ENCODE measurements around the gene TRPV6.

TRPV6 gene

DNA sequence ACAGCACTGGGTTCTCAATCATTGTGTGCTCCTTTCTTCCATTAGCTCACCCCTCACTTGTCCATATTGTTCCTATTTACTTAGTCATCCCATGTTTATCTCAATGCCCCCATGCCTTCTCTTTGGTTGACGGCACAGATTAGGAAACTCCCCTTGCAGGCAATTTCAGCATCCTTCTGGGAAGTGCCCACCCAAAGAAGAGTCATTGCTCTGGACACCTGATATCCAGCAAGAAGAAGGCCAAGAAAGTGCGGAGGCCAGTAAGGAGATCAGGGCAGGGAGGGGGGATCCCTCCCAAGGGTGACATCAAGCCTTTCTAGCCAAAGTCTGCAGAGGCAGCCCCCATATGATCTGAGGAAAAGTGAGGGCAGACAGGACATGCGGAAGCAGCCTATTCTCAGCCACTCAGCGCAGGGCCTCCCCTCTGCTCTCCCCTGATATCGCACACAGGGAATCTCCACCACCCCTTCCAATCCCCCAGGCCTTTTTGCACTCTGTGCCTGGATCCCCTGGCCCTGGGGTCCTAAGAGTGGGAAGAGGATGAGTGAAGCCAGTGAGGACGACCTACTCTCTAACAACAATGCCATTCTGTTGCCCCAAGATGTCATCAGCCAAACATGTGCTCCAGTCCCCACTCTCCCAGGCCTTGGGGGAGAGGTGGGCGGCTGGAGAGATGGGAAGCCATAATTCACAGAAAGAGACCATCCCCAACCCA lies 1.8 kb downstream of the TRPV6 start:
- Histone ChIP-seq H2BK120ac (ENCODE audit: low read depth, low read length) (no peak overlapping the region), H3K36me3 (replicated peaks in 1 of 2; ENCODE audit: control insufficient read depth in 2 of 2, insufficient read depth in 2 of 2, low read length in 2 of 2) (no peaks in the 10 kb centered on the region), H3K4me2 (ENCODE audit: insufficient read depth, low read length, poor library complexity, severe bottlenecking) (no peak overlapping the region), H2BK5ac (ENCODE audit: low read length) (no peak overlapping the region), H3K27me3 (ENCODE audit: control insufficient read depth in 3 of 3, insufficient read depth in 3 of 3, low read depth in 1 of 3, low read length in 3 of 3) (peaks cover 0 to 5% (median 0%) of the 10 kb centered on the region in 3 experiments), H3K4me1 (ENCODE audit: control insufficient read depth in 2 of 2, insufficient read depth in 1 of 2, low read depth in 1 of 2, low read length in 2 of 2) (peaks cover 0 to 2% of the 10 kb centered on the region in 2 donors), H2AFZ (ENCODE audit: low read length) (no peak overlapping the region), H3K79me1 (ENCODE audit: low read depth, low read length) (no peaks in the 10 kb centered on the region), H3K14ac (ENCODE audit: low read length) (no peak overlapping the region), H3K9ac (ENCODE audit: low read depth, low read length, poor library complexity) (no peak overlapping the region), H2BK15ac (ENCODE audit: low read length) (no peak overlapping the region), H4K91ac (ENCODE audit: low read depth, low read length, poor library complexity) (no peak overlapping the region), H3K9me3 (replicated peaks in 1 of 2; ENCODE audit: control insufficient read depth in 2 of 2, insufficient read depth in 1 of 2, low read depth in 1 of 2, low read length in 2 of 2) (no peaks in the 10 kb centered on the region), H3K4ac (ENCODE audit: low read length) (no peak overlapping the region), H3K18ac (ENCODE audit: low read length) (no peak overlapping the region), H2AK5ac (ENCODE audit: low read depth, low read length) (no peak overlapping the region), H3K4me3 (ENCODE audit: low read length in 2 of 2) (no peak overlapping the region), H3K27ac (replicated peaks; ENCODE audit: low read length) (no peak overlapping the region), H4K8ac (ENCODE audit: low read depth, low read length) (no peak overlapping the region), H3K23ac (ENCODE audit: low read depth, low read length, poor library complexity) (no peak overlapping the region), H2BK12ac (ENCODE audit: low read length) (no peak overlapping the region)
- WGBS, 2 donors (ENCODE audit: extremely low coverage in 2 of 2, insufficient read length in 2 of 2, insufficient replicate concordance in 1 of 2), result no CpG with 5 or more reads among the region's 7 CpGs
- no peak for DNase-seq (ENCODE audit: low spot score)

- H3K23ac ChIP-seq (ENCODE audit: low read depth, low read length, poor library complexity), result no peak overlapping the region
- no peak overlapping the region for H4K8ac ChIP-seq (ENCODE audit: low read depth, low read length)
- H3K27me3 ChIP-seq (ENCODE audit: control insufficient read depth in 3 of 3, insufficient read depth in 3 of 3, low read depth in 1 of 3, low read length in 3 of 3), result peaks cover 0 to 8% (median 0%) of the 10 kb centered on the region in 3 experiments
- no peak for DNase-seq (ENCODE audit: low spot score)
- no peak overlapping the region for H4K91ac ChIP-seq (ENCODE audit: low read depth, low read length, poor library complexity)
- no peaks in the 10 kb centered on the region for H3K36me3 ChIP-seq (replicated peaks in 1 of 2; ENCODE audit: control insufficient read depth in 2 of 2, insufficient read depth in 2 of 2, low read length in 2 of 2)
- no peak overlapping the region for H2AK5ac ChIP-seq (ENCODE audit: low read depth, low read length)
- H3K9me3 ChIP-seq (replicated peaks in 1 of 2; ENCODE audit: control insufficient read depth in 2 of 2, insufficient read depth in 1 of 2, low read depth in 1 of 2, low read length in 2 of 2), result no peaks in the 10 kb centered on the region
- no peak overlapping the region for H3K4ac ChIP-seq (ENCODE audit: low read length)
- no peak overlapping the region for H2BK5ac ChIP-seq (ENCODE audit: low read length)
- H3K4me3 ChIP-seq (ENCODE audit: low read length in 2 of 2), result no peak overlapping the region
- no peak overlapping the region for H2AFZ ChIP-seq (ENCODE audit: low read length)
- no peak overlapping the region for H3K9ac ChIP-seq (ENCODE audit: low read depth, low read length, poor library complexity)
- no peak overlapping the region for H3K4me2 ChIP-seq (ENCODE audit: insufficient read depth, low read length, poor library complexity, severe bottlenecking)
- no peak overlapping the region for H3K14ac ChIP-seq (ENCODE audit: low read length)
- peaks cover 0 to 2% of the 10 kb centered on the region in 2 donors for H3K4me1 ChIP-seq (ENCODE audit: control insufficient read depth in 2 of 2, insufficient read depth in 1 of 2, low read depth in 1 of 2, low read length in 2 of 2)
- WGBS, 2 donors (ENCODE audit: extremely low coverage in 2 of 2, insufficient read length in 2 of 2, insufficient replicate concordance in 1 of 2), result no CpG with 5 or more reads among the region's 10 CpGs
- H2BK120ac ChIP-seq (ENCODE audit: low read depth, low read length), result no peak overlapping the region
- H3K18ac ChIP-seq (ENCODE audit: low read length), result no peak overlapping the region
- H2BK12ac ChIP-seq (ENCODE audit: low read length), result no peak overlapping the region
- H3K79me1 ChIP-seq (ENCODE audit: low read depth, low read length), result no peaks in the 10 kb centered on the region
- H2BK15ac ChIP-seq (ENCODE audit: low read length), result no peak overlapping the region
- no peak overlapping the region for H3K27ac ChIP-seq (replicated peaks; ENCODE audit: low read length)
Measured at GRCh38 chr7:142883145-142883544, 2.4 kb downstream of the TRPV6 start.

DNA sequence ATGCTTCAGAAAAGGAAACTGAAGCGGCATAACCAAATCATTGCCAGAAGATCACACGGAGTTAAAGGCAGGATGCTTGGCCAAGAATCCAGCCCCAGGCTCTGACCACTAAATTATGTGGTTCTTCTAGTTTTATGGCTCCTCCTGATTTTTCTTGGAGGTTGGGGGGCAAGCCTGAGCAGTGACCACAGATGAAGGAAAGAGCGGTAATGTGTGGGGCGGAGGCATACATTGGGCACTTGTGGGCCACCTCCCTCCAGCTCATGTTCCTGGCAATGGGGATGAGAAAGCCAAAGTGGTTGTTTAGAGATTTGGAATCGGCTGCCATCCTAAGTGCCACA lies 3.2 kb downstream of the TRPV6 start:
- no peak for DNase-seq (ENCODE audit: low spot score)
- Histone ChIP-seq H3K18ac (ENCODE audit: low read length) (no peak overlapping the region), H3K14ac (ENCODE audit: low read length) (no peak overlapping the region), H3K9ac (ENCODE audit: low read depth, low read length, poor library complexity) (no peak overlapping the region), H3K79me1 (ENCODE audit: low read depth, low read length) (no peaks in the 10 kb centered on the region), H3K36me3 (replicated peaks in 1 of 2; ENCODE audit: control insufficient read depth in 2 of 2, insufficient read depth in 2 of 2, low read length in 2 of 2) (no peaks in the 10 kb centered on the region), H2BK15ac (ENCODE audit: low read length) (no peak overlapping the region), H2BK5ac (ENCODE audit: low read length) (no peak overlapping the region), H2BK120ac (ENCODE audit: low read depth, low read length) (no peak overlapping the region), H3K4ac (ENCODE audit: low read length) (no peak overlapping the region), H3K27ac (replicated peaks; ENCODE audit: low read length) (no peak overlapping the region), H3K4me1 (ENCODE audit: control insufficient read depth in 2 of 2, insufficient read depth in 1 of 2, low read depth in 1 of 2, low read length in 2 of 2) (peaks cover 0 to 2% of the 10 kb centered on the region in 2 donors), H3K4me2 (ENCODE audit: insufficient read depth, low read length, poor library complexity, severe bottlenecking) (no peak overlapping the region), H2BK12ac (ENCODE audit: low read length) (no peak overlapping the region), H3K23ac (ENCODE audit: low read depth, low read length, poor library complexity) (no peak overlapping the region), H3K4me3 (ENCODE audit: low read length in 2 of 2) (no peak overlapping the region), H3K9me3 (replicated peaks in 1 of 2; ENCODE audit: control insufficient read depth in 2 of 2, insufficient read depth in 1 of 2, low read depth in 1 of 2, low read length in 2 of 2) (no peaks in the 10 kb centered on the region), H3K27me3 (ENCODE audit: control insufficient read depth in 3 of 3, insufficient read depth in 3 of 3, low read depth in 1 of 3, low read length in 3 of 3) (peaks cover 0 to 8% (median 0%) of the 10 kb centered on the region in 3 experiments), H2AFZ (ENCODE audit: low read length) (no peak overlapping the region), H2AK5ac (ENCODE audit: low read depth, low read length) (no peak overlapping the region), H4K91ac (ENCODE audit: low read depth, low read length, poor library complexity) (no peak overlapping the region), H4K8ac (ENCODE audit: low read depth, low read length) (no peak overlapping the region)
- no CpG with 5 or more reads among the region's 5 CpGs for WGBS, 2 donors (ENCODE audit: extremely low coverage in 2 of 2, insufficient read length in 2 of 2, insufficient replicate concordance in 1 of 2)

DNA sequence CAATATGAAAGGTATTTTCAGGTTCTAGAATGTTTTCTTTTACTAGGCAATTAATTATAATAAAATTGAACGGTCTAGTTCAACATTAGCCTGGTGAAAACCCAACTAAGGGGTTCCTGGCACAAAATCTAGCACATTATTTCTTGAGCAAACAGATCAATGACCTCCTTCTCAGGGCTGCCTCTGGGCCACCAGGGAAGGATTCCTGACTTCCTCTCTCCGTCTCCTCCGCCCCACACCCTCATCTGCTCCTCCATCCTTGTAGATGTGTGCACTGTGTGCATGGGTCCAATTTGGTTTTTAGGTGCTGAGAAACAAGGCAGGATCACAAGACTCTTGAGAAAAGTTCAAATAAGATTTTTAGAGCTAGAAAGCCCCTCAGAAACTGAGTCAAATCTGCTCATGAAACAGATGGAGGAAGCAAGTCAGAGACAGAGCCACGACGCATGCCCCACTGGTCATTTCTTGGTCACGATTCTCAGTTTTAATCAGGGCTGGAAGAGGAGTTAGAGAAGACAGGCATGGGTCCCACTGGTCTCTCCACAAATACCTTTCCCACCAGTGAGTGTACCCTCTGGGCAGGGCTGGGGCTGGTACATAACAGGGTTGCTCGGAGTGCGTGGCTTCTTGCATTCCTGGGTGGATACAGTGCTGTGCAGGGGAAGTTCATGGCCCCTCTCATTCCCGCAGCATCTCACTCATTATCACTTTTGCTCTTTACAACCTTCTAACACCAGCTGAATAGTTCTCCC lies 3.8 kb downstream of the TRPV6 start:
- DNase-seq (ENCODE audit: low spot score), result no peak
- Histone ChIP-seq H2AFZ (ENCODE audit: low read length) (no peak overlapping the region), H3K23ac (ENCODE audit: low read depth, low read length, poor library complexity) (no peak overlapping the region), H3K4me3 (ENCODE audit: low read length in 2 of 2) (no peak overlapping the region), H3K18ac (ENCODE audit: low read length) (peak overlapping the region; percentile 21), H3K9ac (ENCODE audit: low read depth, low read length, poor library complexity) (no peak overlapping the region), H2BK12ac (ENCODE audit: low read length) (no peak overlapping the region), H2BK15ac (ENCODE audit: low read length) (no peak overlapping the region), H3K79me1 (ENCODE audit: low read depth, low read length) (no peaks in the 10 kb centered on the region), H3K36me3 (replicated peaks in 1 of 2; ENCODE audit: control insufficient read depth in 2 of 2, insufficient read depth in 2 of 2, low read length in 2 of 2) (no peaks in the 10 kb centered on the region), H3K14ac (ENCODE audit: low read length) (no peak overlapping the region), H3K27ac (replicated peaks; ENCODE audit: low read length) (no peak overlapping the region), H2BK120ac (ENCODE audit: low read depth, low read length) (no peak overlapping the region), H4K91ac (ENCODE audit: low read depth, low read length, poor library complexity) (no peak overlapping the region), H3K27me3 (ENCODE audit: control insufficient read depth in 3 of 3, insufficient read depth in 3 of 3, low read depth in 1 of 3, low read length in 3 of 3) (peaks cover 0 to 8% (median 0%) of the 10 kb centered on the region in 3 experiments), H2AK5ac (ENCODE audit: low read depth, low read length) (no peak overlapping the region), H4K8ac (ENCODE audit: low read depth, low read length) (no peak overlapping the region), H3K4me2 (ENCODE audit: insufficient read depth, low read length, poor library complexity, severe bottlenecking) (no peak overlapping the region), H3K9me3 (replicated peaks in 1 of 2; ENCODE audit: control insufficient read depth in 2 of 2, insufficient read depth in 1 of 2, low read depth in 1 of 2, low read length in 2 of 2) (no peaks in the 10 kb centered on the region), H3K4me1 (ENCODE audit: control insufficient read depth in 2 of 2, insufficient read depth in 1 of 2, low read depth in 1 of 2, low read length in 2 of 2) (peaks cover 0 to 2% of the 10 kb centered on the region in 2 donors), H3K4ac (ENCODE audit: low read length) (no peak overlapping the region), H2BK5ac (ENCODE audit: low read length) (no peak overlapping the region)
- no CpG with 5 or more reads among the region's 9 CpGs for WGBS, 2 donors (ENCODE audit: extremely low coverage in 2 of 2, insufficient read length in 2 of 2, insufficient replicate concordance in 1 of 2)
